Measurements from ENCODE around the gene RNASE13. TPM values are rescaled to one million over a fixed set of nuclear protein-coding genes. Genes with fewer than 3 reads are reported as not detected.

RNASE13 gene
- total and polyA plus RNA-seq, 2 experiments from 2014 or later: not detected

- Histone ChIP-seq H3K4me2 (no peak overlapping the region), H2AFZ (no peak overlapping the region)
These were observed 23.5 kb downstream of the RNASE13 start for GRCh38 chr14:21011136-21011535.

More at GRCh38 chr14:21011136-21011535, 23.5 kb downstream of the RNASE13 start:
- H3K27ac ChIP-seq (ENCODE audit: low read depth): no peak overlapping the region
- Mint-ChIP-seq H3K27me3 (ENCODE audit: insufficient read depth, low read depth, poor library complexity) (peaks cover 3% of the 10 kb centered on the region), H3K4me1 (peaks cover 15% of the 10 kb centered on the region), H3K36me3 (ENCODE audit: low read depth) (no peaks in the 10 kb centered on the region), H3K4me3 (no peak overlapping the region), H3K27ac (no peak overlapping the region), H3K9me3 (no peaks in the 10 kb centered on the region)
- ATAC-seq (no peak), DNase-seq (ENCODE audit: low spot score) (no peak)
- no peak overlapping the region for H3K4me3 ChIP-seq
- TF ChIP-seq JUNB (IDR thresholded peaks at IDR 0.05; ENCODE audit: unreplicated experiment) (no peak), ZNF331 (CRISPR knock-in tag; IDR thresholded peaks at IDR 0.05; ENCODE audit: low read depth) (no peak), POLR2AphosphoS5 (IDR thresholded peaks at IDR 0.05; ENCODE audit: low read depth) (no peak), CTCF (conservative IDR thresholded peaks at IDR 0.05; ENCODE audit: low read depth in 2 of 2) (no peak), CREB1 (CRISPR knock-in tag; IDR thresholded peaks at IDR 0.05; ENCODE audit: low read depth) (no peak), EZH2 (IDR thresholded peaks at IDR 0.05; ENCODE audit: low read depth, unreplicated experiment) (no peak), ZNF114 (CRISPR knock-in tag; IDR thresholded peaks at IDR 0.05) (no peak), ZNF462 (CRISPR knock-in tag; IDR thresholded peaks at IDR 0.05) (no peak), STAT1 (IDR thresholded peaks at IDR 0.05; ENCODE audit: unreplicated experiment) (no peak), NANOG (IDR thresholded peaks at IDR 0.05; ENCODE audit: borderline replicate concordance) (no peak), EZH2phosphoT487 (IDR thresholded peaks at IDR 0.05; ENCODE audit: unreplicated experiment) (no peak), ETS1 (IDR thresholded peaks at IDR 0.05) (no peak)
- TF ChIP-seq, protein P1, sequence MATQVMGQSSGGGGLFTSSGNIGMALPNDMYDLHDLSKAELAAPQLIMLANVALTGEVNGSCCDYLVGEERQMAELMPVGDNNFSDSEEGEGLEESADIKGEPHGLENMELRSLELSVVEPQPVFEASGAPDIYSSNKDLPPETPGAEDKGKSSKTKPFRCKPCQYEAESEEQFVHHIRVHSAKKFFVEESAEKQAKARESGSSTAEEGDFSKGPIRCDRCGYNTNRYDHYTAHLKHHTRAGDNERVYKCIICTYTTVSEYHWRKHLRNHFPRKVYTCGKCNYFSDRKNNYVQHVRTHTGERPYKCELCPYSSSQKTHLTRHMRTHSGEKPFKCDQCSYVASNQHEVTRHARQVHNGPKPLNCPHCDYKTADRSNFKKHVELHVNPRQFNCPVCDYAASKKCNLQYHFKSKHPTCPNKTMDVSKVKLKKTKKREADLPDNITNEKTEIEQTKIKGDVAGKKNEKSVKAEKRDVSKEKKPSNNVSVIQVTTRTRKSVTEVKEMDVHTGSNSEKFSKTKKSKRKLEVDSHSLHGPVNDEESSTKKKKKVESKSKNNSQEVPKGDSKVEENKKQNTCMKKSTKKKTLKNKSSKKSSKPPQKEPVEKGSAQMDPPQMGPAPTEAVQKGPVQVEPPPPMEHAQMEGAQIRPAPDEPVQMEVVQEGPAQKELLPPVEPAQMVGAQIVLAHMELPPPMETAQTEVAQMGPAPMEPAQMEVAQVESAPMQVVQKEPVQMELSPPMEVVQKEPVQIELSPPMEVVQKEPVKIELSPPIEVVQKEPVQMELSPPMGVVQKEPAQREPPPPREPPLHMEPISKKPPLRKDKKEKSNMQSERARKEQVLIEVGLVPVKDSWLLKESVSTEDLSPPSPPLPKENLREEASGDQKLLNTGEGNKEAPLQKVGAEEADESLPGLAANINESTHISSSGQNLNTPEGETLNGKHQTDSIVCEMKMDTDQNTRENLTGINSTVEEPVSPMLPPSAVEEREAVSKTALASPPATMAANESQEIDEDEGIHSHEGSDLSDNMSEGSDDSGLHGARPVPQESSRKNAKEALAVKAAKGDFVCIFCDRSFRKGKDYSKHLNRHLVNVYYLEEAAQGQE (IDR thresholded peaks at IDR 0.05; ENCODE audit: unreplicated experiment): no peak
- no peaks in the 10 kb centered on the region for H3F3A ChIP-seq (replicated peaks; ENCODE audit: low read depth)
- H3K4me1 ChIP-seq (ENCODE audit: insufficient read depth): 0 out of 2 replicates have a peak, but pooled peaks cover 7% of the 10 kb centered on the region
- H3K9me2 ChIP-seq (ENCODE audit: insufficient read depth): no peaks in the 10 kb centered on the region
- no peaks in the 10 kb centered on the region for H4K20me1 ChIP-seq (replicated peaks; ENCODE audit: insufficient read depth)
- H3K79me2 ChIP-seq (replicated peaks; ENCODE audit: insufficient read depth): no peaks in the 10 kb centered on the region
- H3K27me3 ChIP-seq (ENCODE audit: insufficient read depth): no peaks in the 10 kb centered on the region
- no peaks in the 10 kb centered on the region for H3K36me3 ChIP-seq (ENCODE audit: insufficient read depth)
